ACC112 (cell line): ENCODE measurements around the gene DMC1.
A peak's percentile ranks its signal among the peaks of the same experiment; 100 is the strongest.

ENCODE experiments used
- H2AFZ ChIP-seq: fragments of 200-600 bp; sonication (generic); one replicate; pipeline ENCODE4 v1.6.0; 2017; ENCODE audit warnings: antibody characterized with exemption, low read length; ENCODE audit not compliant: unreplicated experiment
- H3K27ac ChIP-seq: fragments of 200-600 bp; sonication (generic); 2 replicates; pipeline ENCODE4 v1.5.1; 2014; ENCODE audit warnings: low read depth, mild to moderate bottlenecking, antibody characterized with exemption, low read length, moderate library complexity
- H3K27me3 ChIP-seq: fragments of 200-600 bp; sonication (generic); 2 replicates; pipeline ENCODE4 v1.6.1; 2014; ENCODE audit warnings: mild to moderate bottlenecking, antibody characterized with exemption, low read length, moderate library complexity, mixed read lengths; ENCODE audit not compliant: insufficient read depth
- H3K36me3 ChIP-seq: fragments of 200-600 bp; sonication (generic); 2 replicates; pipeline ENCODE4 v1.6.1; 2016; ENCODE audit warnings: mild to moderate bottlenecking, antibody characterized with exemption, low read length, moderate library complexity, mixed read lengths; ENCODE audit not compliant: insufficient read depth
- H3K4me1 ChIP-seq: fragments of 200-600 bp; sonication (generic); one replicate; pipeline ENCODE4 v1.6.1; 2016; ENCODE audit warnings: low read length, mixed read lengths; ENCODE audit not compliant: insufficient read depth, unreplicated experiment, control insufficient read depth
- H3K4me3 ChIP-seq: fragments of 200-600 bp; sonication (generic); 2 replicates; pipeline ENCODE4 v1.5.1; 2014; ENCODE audit warnings: mild to moderate bottlenecking, low read depth, low read length
- H3K79me2 ChIP-seq: fragments of 200-600 bp; sonication (generic); one replicate; pipeline ENCODE4 v1.6.0; 2016; ENCODE audit warnings: low read length; ENCODE audit not compliant: control insufficient read depth, unreplicated experiment, insufficient read depth

The DMC1 gene

GRCh38 chr22:38523029-38523428, 47.0 kb downstream of the DMC1 start:
- H3K36me3 ChIP-seq = no peaks in the 10 kb centered on the region
- no peak overlapping the region for H3K4me3 ChIP-seq
- H3K79me2 ChIP-seq = no peaks in the 10 kb centered on the region
- no peaks in the 10 kb centered on the region for H3K4me1 ChIP-seq
- H2AFZ ChIP-seq = no peak overlapping the region
- no peak overlapping the region for H3K27ac ChIP-seq
- no peaks in the 10 kb centered on the region for H3K27me3 ChIP-seq

GRCh38 chr22:38519453-38520250, 50.3 kb downstream of the DMC1 start:
- H2AFZ ChIP-seq = no peak overlapping the region
- no peak overlapping the region for H3K27ac ChIP-seq
- no peak overlapping the region for H3K4me3 ChIP-seq
- H3K27me3 ChIP-seq = no peaks in the 10 kb centered on the region
- H3K4me1 ChIP-seq = no peaks in the 10 kb centered on the region
- H3K36me3 ChIP-seq = no peaks in the 10 kb centered on the region
- H3K79me2 ChIP-seq = no peaks in the 10 kb centered on the region

- Histone ChIP-seq H3K4me1 (no peaks in the 10 kb centered on the region), H3K36me3 (no peaks in the 10 kb centered on the region), H3K4me3 (no peak overlapping the region), H2AFZ (no peak overlapping the region), H3K79me2 (no peaks in the 10 kb centered on the region), H3K27ac (no peak overlapping the region), H3K27me3 (no peaks in the 10 kb centered on the region)
These were observed 51.4 kb downstream of the DMC1 start for GRCh38 chr22:38518620-38519019.

GRCh38 chr22:38513063-38513462, 56.9 kb downstream of the DMC1 start:
- H3K27ac ChIP-seq = no peak overlapping the region
- no peak overlapping the region for H2AFZ ChIP-seq
- H3K4me3 ChIP-seq = no peak overlapping the region
- H3K27me3 ChIP-seq = no peaks in the 10 kb centered on the region
- no peaks in the 10 kb centered on the region for H3K79me2 ChIP-seq
- no peaks in the 10 kb centered on the region for H3K4me1 ChIP-seq
- H3K36me3 ChIP-seq = no peaks in the 10 kb centered on the region

GRCh38 chr22:38510416-38510970, 59.5 kb downstream of the DMC1 start:
- Histone ChIP-seq H3K79me2 (peaks cover 6% of the 10 kb centered on the region), H2AFZ (no peak overlapping the region)

GRCh38 chr22:38506118-38506962, 63.6 kb downstream of the DMC1 start, which contains the start of gene DDX17:
TSS of gene DDX17 (minus strand) at chr22:38506311.
- Histone ChIP-seq H3K4me1 (peaks cover 18% of the 10 kb centered on the region), H2AFZ (peak within 1 kb of the TSS; percentile 96), H3K27me3 (no peaks in the 10 kb centered on the region), H3K4me3 (peak within 1 kb of the TSS; percentile 99), H3K36me3 (peaks cover 17% of the 10 kb centered on the region; the same call in 1 of the 2 replicates), H3K79me2 (peaks cover 47% of the 10 kb centered on the region), H3K27ac (peak within 1 kb of the TSS; percentile 98)

More at GRCh38 chr22:38510416-38510970, 59.5 kb downstream of the DMC1 start:
- no peak overlapping the region for H3K4me3 ChIP-seq
- peaks cover 4% of the 10 kb centered on the region for H3K4me1 ChIP-seq
- H3K27ac ChIP-seq = no peak overlapping the region
- no peaks in the 10 kb centered on the region for H3K27me3 ChIP-seq
- H3K36me3 ChIP-seq = no peaks in the 10 kb centered on the region

GRCh38 chr22:38505541-38506117, 64.4 kb downstream of the DMC1 start:
- H3K4me1 ChIP-seq = peaks cover 18% of the 10 kb centered on the region
- H3K4me3 ChIP-seq = peak overlapping the region; percentile 99
- H3K27me3 ChIP-seq = no peaks in the 10 kb centered on the region
- peaks cover 21% of the 10 kb centered on the region; the same call in 1 of the 2 replicates for H3K36me3 ChIP-seq
- H2AFZ ChIP-seq = peak overlapping the region; percentile 22
- H3K79me2 ChIP-seq = peaks cover 53% of the 10 kb centered on the region
- peak overlapping the region; percentile 98 for H3K27ac ChIP-seq

- Histone ChIP-seq H3K4me1 (peaks cover 18% of the 10 kb centered on the region), H3K4me3 (peak overlapping the region; percentile 99), H3K27ac (peak overlapping the region; percentile 98), H3K27me3 (no peaks in the 10 kb centered on the region), H3K79me2 (peaks cover 57% of the 10 kb centered on the region), H3K36me3 (peaks cover 21% of the 10 kb centered on the region; the same call in 1 of the 2 replicates), H2AFZ (no peak overlapping the region)
These were observed 65.0 kb downstream of the DMC1 start for GRCh38 chr22:38504731-38505540.

- Histone ChIP-seq H3K4me1 (peaks cover 18% of the 10 kb centered on the region), H3K4me3 (peak overlapping the region; percentile 99), H3K27ac (peak overlapping the region; percentile 19; the same call in 1 of the 2 replicates), H3K79me2 (peaks cover 73% of the 10 kb centered on the region), H3K27me3 (no peaks in the 10 kb centered on the region), H2AFZ (no peak overlapping the region), H3K36me3 (peaks cover 33% of the 10 kb centered on the region)
These were observed 67.0 kb downstream of the DMC1 start for GRCh38 chr22:38503021-38503420.
